GM12891 (cell line): ENCODE results near the gene NFATC1.

Source experiments
- DNase-seq: peaks from one replicate; pipeline ENCODE4 v3.0.0; 2011; ENCODE audit warnings: low spot score; ENCODE audit not compliant: insufficient read length
- FAIRE-seq: peaks from 2 replicates; lab custom pipeline; 2011; peaks lifted over from hg19 to GRCh38; lab: Jason Lieb, UNC
- PAX5 ChIP-seq: IDR thresholded peaks from 2 replicates; pipeline ENCODE4 v1.6.1; 2011; ENCODE audit warnings: low read length, moderate library complexity, mild to moderate bottlenecking; ENCODE audit not compliant: insufficient read depth, severe bottlenecking
- POLR2A ChIP-seq: IDR thresholded peaks from 2 replicates; pipeline ENCODE4 v1.6.1; 2011; ENCODE audit warnings: low read depth, low read length, control low read depth
- POLR2AphosphoS5 ChIP-seq: IDR thresholded peaks from 2 replicates; pipeline ENCODE4 v1.6.1; 2011; ENCODE audit warnings: low read depth, low read length, control low read depth
- POU2F2 ChIP-seq: IDR thresholded peaks from 2 replicates; pipeline ENCODE4 v1.6.1; 2011; ENCODE audit warnings: low read depth, mild to moderate bottlenecking, control low read depth, low read length, moderate library complexity
- SPI1 ChIP-seq: IDR thresholded peaks from 2 replicates; pipeline ENCODE4 v1.6.1; 2011; ENCODE audit warnings: low read depth, low read length, control low read depth
- TAF1 ChIP-seq: IDR thresholded peaks from 2 replicates; pipeline ENCODE4 v1.6.1; 2011; ENCODE audit warnings: low read depth, low read length, control low read depth

The NFATC1 gene

GRCh38 chr18:79442508-79443221, 46.9 kb downstream of the NFATC1 start:
- TF ChIP-seq TAF1 (no peak), SPI1 (no peak), PAX5 (no peak), POLR2AphosphoS5 (no peak), POLR2A (no peak), POU2F2 (no peak)
- FAIRE-seq: no peak

DNA sequence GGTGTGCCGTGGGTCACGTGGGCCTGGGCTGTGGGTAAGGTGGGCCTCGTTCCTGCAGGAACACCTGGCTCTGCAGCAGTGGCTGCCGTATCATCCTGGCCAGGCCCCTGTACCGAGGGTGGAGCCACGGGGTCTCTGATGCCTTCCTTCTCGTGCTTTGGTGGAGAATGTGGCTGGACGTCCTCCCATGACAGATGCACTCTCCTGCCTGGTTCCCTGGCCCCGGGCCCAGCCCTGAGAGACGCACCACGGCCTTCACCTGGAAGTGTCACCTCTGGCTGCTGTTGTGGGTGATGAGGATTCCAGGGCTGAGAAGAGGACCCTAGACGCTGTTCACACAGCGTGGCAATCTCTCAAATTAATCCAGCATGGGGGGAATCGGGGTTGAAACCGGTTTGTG, 49.5 kb downstream of the NFATC1 start:
- TF ChIP-seq TAF1 (no peak), SPI1 (no peak), POU2F2 (no peak), POLR2A (no peak), PAX5 (no peak)
- FAIRE-seq: no peak
- no peak for DNase-seq

More at GRCh38 chr18:79442508-79443221, 46.9 kb downstream of the NFATC1 start:
- no peak for DNase-seq

DNA sequence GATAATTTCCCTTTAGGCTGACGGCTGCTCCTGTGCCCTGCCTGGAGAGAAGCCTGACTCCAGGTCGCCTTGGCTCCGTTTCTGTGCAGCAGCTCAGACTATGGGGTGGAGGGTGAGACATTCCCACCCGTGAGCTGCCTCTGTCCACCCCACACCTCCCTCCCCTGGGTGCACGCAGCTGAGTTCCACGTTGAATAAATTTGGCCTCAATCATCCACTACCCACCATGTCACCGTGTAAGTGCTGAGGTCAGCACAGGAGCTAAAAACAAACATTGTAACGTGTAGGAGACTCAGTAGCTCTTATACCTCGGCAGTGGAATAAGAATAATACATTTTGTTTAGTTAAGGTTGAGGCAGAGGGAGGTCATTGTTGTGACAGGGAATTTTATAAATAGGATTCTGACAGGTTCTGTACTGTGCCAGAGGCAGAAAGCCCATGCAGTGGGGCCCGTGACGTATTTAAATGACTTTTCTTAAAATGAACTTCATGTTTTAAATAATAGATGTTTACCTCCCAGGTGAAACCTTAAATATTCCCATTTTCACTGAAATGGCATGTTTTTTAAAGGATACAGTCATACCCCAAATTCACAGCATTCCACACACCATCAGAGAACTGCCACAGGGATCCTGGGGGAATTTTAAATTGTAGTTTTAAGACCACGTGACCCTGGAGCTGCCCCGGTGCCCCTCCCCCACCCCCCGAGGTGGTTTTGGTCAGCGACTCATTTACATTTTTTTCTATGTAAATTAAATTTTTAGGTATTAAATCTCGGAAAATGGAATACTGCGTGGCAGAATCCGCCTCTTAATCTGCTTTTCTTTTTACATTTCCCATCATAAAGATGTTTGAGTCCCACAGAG, 50.2 kb downstream of the NFATC1 start:
- no peak for FAIRE-seq
- TF ChIP-seq POLR2AphosphoS5: no peak
- TF ChIP-seq POU2F2: no peak
- no peak for TF ChIP-seq TAF1
- no peak for TF ChIP-seq POLR2A
- TF ChIP-seq SPI1: no peak
- TF ChIP-seq PAX5: no peak
- DNase-seq: no peak

GRCh38 chr18:79446931-79447330, 51.2 kb downstream of the NFATC1 start:
- FAIRE-seq: no peak
- TF ChIP-seq POLR2A (no peak), TAF1 (no peak), POU2F2 (no peak), PAX5 (no peak)
- DNase-seq: no peak

DNA sequence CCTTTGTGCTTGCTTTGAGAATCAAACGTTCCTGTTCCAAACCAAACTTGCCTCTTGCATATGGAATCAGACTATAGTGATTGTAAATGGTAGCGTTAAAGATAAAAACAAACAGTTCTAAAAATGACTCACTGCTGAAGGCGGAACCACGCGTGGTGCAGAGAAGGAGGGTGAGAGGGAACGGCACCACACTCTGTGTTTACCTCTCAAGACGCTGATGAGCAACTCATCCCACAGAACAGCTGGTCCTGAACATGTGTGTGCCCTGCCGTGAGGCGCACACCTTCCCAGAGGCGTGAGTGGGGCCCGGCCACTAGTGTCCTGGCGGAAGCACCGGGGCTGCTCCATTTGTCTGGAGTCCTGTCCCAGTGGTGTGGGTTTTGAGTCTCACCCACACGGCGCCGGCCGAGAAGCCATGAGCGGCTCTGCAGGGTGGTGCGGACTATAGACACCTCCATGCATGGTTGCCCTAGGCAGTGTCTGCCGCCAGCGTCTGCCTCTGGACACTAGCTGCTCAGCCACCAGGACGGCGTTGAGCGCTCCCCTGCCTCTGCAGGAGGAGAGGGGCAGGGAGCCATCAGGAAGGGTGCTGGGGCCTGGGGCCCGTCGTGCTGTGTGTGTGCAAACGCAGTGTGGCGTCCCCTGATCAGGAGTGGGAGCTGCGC, 52.1 kb downstream of the NFATC1 start:
- DNase-seq: no peak
- FAIRE-seq: no peak
- TF ChIP-seq POU2F2 (no peak), PAX5 (no peak), TAF1 (no peak), SPI1 (no peak), POLR2AphosphoS5 (no peak), POLR2A (no peak)

GRCh38 chr18:79448621-79449020, 52.9 kb downstream of the NFATC1 start:
- DNase-seq: no peak
- FAIRE-seq: no peak
- TF ChIP-seq TAF1 (no peak), POLR2AphosphoS5 (no peak), POLR2A (no peak), POU2F2 (no peak), PAX5 (no peak)

DNA sequence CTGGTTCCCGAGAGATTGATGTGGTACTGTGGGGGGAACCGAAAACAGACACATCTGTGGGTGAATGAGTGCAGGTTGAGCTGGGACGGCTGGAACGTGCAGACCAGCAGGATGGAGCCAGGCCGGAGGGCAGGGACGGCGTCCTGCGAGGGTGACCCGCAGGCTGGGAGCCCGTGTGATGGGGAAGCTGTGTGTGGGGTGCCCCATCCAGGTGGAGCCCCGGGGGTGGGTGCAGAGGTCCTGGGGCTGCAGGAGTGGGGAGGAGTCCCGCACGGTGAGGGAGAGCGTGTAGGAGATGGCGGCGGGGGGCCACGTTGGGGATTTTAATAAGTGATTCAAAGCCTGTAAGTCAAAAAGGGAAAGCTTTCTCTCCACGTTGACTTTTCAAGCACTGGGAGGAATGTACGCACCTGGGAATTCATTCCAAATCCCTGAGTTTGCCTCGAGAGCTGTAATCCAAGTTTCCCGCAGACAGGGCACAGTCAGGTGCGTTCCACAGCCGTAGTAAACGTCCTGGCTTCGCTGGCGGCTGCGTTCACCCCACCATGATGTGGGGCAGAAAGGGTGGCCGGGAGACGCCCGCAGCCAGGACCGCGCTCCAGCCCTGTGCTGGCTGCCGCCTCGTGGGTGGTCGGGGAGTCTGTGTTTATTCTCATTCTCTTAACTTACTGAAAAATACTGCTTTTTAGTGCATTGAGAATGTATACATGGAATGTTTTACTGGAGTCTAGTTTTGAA, 54.0 kb downstream of the NFATC1 start:
- FAIRE-seq (no peak), DNase-seq (no peak)
- no peak for TF ChIP-seq SPI1
- TF ChIP-seq POLR2A: no peak
- no peak for TF ChIP-seq POLR2AphosphoS5
- no peak for TF ChIP-seq PAX5
- TF ChIP-seq POU2F2: no peak

DNA sequence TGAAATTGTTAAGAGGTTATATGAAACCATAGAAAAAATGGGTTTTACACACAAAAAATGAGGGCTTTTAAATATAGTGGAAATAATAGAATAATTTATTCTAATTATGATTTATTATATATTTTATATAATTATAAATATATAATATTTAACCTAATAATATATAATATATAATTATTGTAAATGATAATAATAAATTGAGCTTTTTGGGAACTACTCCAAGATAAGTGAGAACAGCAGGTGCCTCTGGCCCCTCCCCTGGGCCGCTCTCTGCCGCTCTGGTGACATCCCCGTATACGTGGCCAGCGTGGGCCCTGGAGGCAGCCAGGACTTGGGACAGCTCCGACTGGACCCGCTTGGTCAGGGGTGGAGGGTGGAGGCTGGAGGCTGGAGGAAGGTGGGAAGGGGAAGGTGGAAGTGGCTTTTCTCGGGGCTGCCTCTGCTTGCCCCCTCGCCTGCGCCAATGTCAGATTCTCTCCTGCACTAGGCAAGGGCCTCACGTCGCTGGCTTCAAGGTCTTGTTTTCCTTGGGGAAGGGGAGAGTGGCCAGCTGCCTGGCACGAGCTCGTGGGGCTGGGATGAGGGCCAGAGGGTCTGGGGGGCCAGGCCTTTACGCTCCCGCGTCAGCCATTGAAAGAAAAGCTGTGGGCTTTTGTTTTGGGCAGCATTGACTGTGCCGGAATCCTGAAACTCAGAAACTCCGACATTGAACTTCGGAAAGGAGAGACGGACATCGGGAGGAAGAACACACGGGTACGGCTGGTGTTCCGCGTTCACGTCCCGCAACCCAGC, 54.8 kb downstream of the NFATC1 start:
- TF ChIP-seq POLR2A: no peak
- TF ChIP-seq POLR2AphosphoS5: no peak
- no peak for TF ChIP-seq TAF1
- TF ChIP-seq SPI1: no peak
- no peak for TF ChIP-seq PAX5
- TF ChIP-seq POU2F2: no peak
- DNase-seq (no peak), FAIRE-seq (no peak)
